ENCODE measurements around the gene MAGI1.

GRCh38 chr3:66073464-66074141 lies 34.9 kb upstream of the MAGI1 start:
- TF ChIP-seq POLR2A (IDR thresholded peaks at IDR 0.05) (no peak), CTCF (IDR thresholded peaks at IDR 0.05) (no peak), POLR2AphosphoS5 (IDR thresholded peaks at IDR 0.05) (no peak)

All from prostate gland (tissue), 2 donors.